ENCODE results near the gene CLTB.

Gene CLTB

DNA sequence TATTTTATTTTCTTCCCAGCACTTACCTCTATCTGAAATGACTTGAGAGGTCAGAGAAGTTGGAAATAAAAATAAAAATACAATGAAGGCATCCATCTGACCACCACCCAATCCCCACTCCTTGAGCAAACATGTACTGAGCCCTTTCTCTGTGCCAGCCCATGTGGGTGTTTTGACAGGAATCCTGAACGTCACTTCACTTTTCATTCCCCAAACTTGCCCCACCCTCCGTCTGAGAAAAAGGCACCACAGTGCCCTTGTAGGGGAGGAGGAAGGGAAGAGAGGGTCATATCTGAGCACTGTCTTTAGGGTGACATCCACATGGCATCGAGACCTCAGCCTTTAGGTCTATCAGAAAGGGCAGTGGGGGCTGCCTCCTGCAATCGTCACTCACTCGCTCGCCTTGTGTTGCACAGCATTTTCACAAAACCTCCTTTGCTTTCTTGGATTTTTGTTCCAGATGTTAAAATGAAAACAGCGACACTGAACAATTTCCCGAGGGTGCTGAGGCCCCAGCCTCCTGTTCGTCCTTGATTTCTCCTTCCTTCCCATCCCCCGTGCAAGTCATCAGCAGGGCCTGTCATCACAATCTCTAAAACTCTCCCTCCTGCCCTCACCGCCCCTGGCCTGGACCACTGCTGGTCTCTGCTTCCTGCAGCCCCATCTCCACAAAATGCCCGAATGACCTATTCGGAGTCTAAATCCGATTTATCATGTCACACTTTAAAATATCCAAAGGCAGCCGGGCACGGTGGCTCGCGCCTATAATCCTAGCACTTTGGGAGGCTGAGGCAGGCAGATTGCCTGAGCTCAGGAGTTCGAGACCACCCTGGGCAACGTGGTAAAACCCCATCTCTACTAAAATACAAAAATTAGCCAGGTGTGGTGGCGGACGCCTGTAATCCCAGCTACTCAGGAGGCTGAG lies 14.8 kb downstream of the CLTB start:
- Mint-ChIP-seq H3K36me3 (ENCODE audit: low read depth) (no peaks in the 10 kb centered on the region), H3K27me3 (ENCODE audit: low read depth, poor library complexity) (peaks cover 10% of the 10 kb centered on the region), H3K9me3 (no peaks in the 10 kb centered on the region), H3K4me1 (peaks cover 29% of the 10 kb centered on the region), H3K27ac (peak overlapping the region; percentile 81), H3K4me3 (no peak overlapping the region)
- no peak for DNase-seq
- TF ChIP-seq, protein P1, sequence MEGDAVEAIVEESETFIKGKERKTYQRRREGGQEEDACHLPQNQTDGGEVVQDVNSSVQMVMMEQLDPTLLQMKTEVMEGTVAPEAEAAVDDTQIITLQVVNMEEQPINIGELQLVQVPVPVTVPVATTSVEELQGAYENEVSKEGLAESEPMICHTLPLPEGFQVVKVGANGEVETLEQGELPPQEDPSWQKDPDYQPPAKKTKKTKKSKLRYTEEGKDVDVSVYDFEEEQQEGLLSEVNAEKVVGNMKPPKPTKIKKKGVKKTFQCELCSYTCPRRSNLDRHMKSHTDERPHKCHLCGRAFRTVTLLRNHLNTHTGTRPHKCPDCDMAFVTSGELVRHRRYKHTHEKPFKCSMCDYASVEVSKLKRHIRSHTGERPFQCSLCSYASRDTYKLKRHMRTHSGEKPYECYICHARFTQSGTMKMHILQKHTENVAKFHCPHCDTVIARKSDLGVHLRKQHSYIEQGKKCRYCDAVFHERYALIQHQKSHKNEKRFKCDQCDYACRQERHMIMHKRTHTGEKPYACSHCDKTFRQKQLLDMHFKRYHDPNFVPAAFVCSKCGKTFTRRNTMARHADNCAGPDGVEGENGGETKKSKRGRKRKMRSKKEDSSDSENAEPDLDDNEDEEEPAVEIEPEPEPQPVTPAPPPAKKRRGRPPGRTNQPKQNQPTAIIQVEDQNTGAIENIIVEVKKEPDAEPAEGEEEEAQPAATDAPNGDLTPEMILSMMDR (IDR thresholded peaks at IDR 0.05), result no peak

DNA sequence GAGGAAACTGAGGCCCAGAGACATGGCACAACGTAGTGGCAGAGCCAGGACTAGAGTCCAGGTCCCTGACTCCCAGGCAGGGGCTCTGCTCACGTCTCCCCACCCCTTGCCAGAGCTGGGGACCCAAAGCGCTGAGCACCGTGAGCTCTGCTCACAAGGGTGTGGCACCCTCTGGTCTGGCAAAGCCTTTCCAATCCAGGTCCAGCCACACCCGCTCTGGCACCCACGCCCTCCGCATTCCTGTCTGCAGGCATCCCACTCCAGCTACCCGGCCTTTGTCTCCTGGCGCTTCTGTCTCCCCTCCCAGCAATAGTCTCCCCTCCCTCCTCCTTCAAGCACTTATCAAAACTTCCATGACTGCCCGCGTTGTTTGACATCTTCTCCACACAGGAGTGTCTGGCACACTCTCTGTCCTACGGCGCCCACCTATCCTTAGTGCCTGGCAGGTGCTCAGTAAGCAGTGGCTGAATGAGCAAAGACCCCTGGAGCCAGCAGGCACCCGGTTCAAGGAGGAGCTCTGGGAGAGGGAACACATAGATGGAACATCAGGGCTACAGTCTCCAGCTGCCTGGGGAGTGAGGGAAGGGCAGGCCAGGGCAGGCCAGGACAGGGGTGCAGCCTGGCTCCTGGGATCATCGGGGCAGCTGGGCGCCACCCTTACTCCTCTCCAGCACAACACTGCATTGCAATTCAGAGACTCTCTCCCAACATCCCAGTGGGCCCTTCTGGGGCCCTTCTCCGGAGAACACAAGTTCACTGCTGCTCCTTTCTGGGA lies 15.8 kb downstream of the CLTB start:
- Mint-ChIP-seq H3K9me3 (no peaks in the 10 kb centered on the region), H3K4me1 (peaks cover 27% of the 10 kb centered on the region), H3K4me3 (no peak overlapping the region), H3K36me3 (ENCODE audit: low read depth) (no peaks in the 10 kb centered on the region), H3K27me3 (ENCODE audit: low read depth, poor library complexity) (peaks cover 10% of the 10 kb centered on the region), H3K27ac (no peak overlapping the region)
- TF ChIP-seq, protein P1 (IDR thresholded peaks at IDR 0.05), result no peak
- no peak for DNase-seq

DNA sequence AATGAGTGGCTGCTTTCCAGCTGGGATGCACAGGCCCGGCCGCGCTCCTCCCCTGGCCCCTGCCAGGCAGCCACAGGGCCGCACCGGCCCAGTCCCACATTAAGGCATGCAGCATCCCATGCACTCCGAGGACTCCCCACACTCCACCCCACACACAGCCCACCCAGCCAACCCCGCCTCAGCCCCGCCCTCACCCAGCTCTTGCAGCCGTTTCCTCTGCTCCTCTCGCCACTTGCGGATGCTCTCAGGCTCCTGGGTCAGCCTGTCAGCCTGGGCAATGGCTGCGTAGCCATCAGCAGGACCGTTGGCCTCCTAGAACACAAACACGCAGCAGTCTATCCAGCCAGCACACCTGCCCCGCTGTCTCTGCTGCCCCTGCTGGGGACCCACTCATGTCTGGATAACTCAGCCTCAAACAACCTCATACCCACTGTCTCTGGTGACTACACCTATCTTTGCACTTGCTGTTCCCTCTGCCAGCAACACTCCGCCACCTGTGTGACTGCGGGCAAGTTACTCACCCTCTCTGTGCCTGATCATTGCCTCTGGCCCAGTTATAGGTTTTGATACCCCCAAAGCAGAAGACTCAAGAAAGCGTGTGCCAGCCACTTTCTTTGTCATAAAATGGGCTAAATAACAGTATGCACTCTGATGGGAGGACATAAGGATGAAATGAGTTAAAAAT lies 18.5 kb downstream of the CLTB start:
- Mint-ChIP-seq H3K27me3 (ENCODE audit: low read depth, poor library complexity) (peaks cover 7% of the 10 kb centered on the region), H3K36me3 (ENCODE audit: low read depth) (no peaks in the 10 kb centered on the region), H3K9me3 (no peaks in the 10 kb centered on the region), H3K4me1 (peaks cover 39% of the 10 kb centered on the region), H3K4me3 (no peak overlapping the region), H3K27ac (peak overlapping the region; percentile 86)
- DNase-seq, result no peak
- TF ChIP-seq, protein P1 (IDR thresholded peaks at IDR 0.05), result no peak

DNA sequence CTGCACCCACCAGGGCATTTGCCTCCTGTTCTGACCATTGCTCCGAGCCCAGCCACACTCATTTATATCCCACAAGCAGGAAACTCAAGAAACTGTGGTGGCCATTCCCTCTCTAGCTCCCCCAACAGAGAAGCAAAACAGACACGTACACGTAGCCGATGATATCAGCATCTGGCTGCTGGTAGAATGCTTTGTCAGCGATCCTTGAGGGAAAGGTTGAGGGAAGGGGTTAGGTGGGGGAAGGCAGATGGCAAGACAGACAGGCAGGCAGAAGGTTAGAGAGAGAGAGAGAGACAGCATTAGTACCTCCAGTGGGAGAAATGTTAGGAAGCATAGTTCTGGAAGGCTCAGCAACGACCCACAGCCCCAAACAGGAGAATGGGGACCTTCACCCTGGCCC lies 20.0 kb downstream of the CLTB start:
- Mint-ChIP-seq H3K36me3 (ENCODE audit: low read depth) (peaks cover 8% of the 10 kb centered on the region), H3K9me3 (no peaks in the 10 kb centered on the region), H3K4me1 (peaks cover 27% of the 10 kb centered on the region), H3K27me3 (ENCODE audit: low read depth, poor library complexity) (peaks cover 7% of the 10 kb centered on the region), H3K4me3 (peak overlapping the region; percentile 41), H3K27ac (peak overlapping the region; percentile 96)
- TF ChIP-seq, protein P1 (IDR thresholded peaks at IDR 0.05), result no peak
- DNase-seq, result no peak

DNA sequence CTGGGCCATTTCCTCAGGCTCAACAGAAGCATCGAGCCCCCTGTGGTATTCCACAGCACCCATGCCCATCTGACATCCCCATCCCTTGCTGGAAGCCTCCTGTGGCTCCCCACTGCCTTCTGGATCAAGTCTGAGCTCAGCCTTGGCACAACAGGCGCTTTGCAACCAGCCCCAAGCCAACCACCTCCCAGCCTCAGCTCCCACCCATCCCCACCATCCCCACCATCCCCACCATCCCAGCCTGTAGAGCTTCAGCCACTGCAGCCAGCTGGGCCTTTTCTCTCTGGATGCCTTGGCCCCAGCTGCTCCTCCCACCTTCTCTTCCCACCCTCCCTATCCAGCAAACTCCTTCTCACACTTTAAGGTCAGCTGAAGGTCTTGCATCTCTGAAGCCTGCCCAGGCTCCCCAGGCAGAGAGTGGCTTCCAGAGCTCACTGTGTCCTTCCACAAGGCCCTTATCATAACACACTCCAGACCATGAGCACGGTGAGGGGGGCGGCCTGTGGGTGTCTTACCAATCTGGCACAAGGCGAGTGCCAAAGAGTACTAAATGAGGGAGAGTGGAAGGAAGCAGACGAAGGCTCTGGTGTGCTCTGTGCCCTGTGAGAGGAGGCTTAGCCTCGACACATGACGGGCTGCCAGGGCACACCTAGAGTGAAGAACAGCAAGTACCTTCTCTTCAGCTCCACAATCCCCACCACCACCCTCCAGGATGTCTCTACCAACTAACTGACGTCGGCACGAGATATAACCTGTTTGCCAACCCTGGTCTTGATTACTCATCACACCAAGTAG lies 21.3 kb downstream of the CLTB start:
- Mint-ChIP-seq H3K27ac (peak overlapping the region; percentile 65), H3K36me3 (ENCODE audit: low read depth) (peaks cover 15% of the 10 kb centered on the region), H3K4me3 (no peak overlapping the region), H3K27me3 (ENCODE audit: low read depth, poor library complexity) (peaks cover 4% of the 10 kb centered on the region), H3K9me3 (no peaks in the 10 kb centered on the region), H3K4me1 (peaks cover 27% of the 10 kb centered on the region)
- DNase-seq, result no peak
- TF ChIP-seq, protein P1 (IDR thresholded peaks at IDR 0.05), result no peak

All from nephron progenitor cell (in vitro differentiated cells).